ENCODE data around the gene FOXO6. TPM values are rescaled to one million over a fixed set of nuclear protein-coding genes. Genes with fewer than 3 reads are reported as not detected.

FOXO6 gene
- total and polyA plus RNA-seq, 2 experiments from 2014 or later = 0.68 to 4.2 TPM

GRCh38 chr1:41390166-41390565, 28.9 kb downstream of the FOXO6 start:
- no peak overlapping the region for H3K27ac Mint-ChIP-seq
- peaks cover 39% of the 10 kb centered on the region for H3K4me1 ChIP-seq (ENCODE audit: insufficient read depth)
- DNase-seq (ENCODE audit: low spot score) = no peak
- H3F3A ChIP-seq (replicated peaks; ENCODE audit: low read depth) = no peaks in the 10 kb centered on the region
- peaks cover 41% of the 10 kb centered on the region for H3K27me3 Mint-ChIP-seq (ENCODE audit: insufficient read depth, low read depth, poor library complexity)
- H3K79me2 ChIP-seq (replicated peaks; ENCODE audit: insufficient read depth) = no peaks in the 10 kb centered on the region
- H4K20me1 ChIP-seq (replicated peaks; ENCODE audit: insufficient read depth) = no peaks in the 10 kb centered on the region
- no peak overlapping the region for H3K4me2 ChIP-seq
- no peaks in the 10 kb centered on the region for H3K9me2 ChIP-seq (ENCODE audit: insufficient read depth)
- no peak overlapping the region for H3K4me3 Mint-ChIP-seq
- no peaks in the 10 kb centered on the region for H3K36me3 Mint-ChIP-seq (ENCODE audit: low read depth)
- H3K36me3 ChIP-seq (ENCODE audit: insufficient read depth) = no peaks in the 10 kb centered on the region
- no peak overlapping the region for H2AFZ ChIP-seq
- no peaks in the 10 kb centered on the region for H3K9me3 Mint-ChIP-seq
- H3K4me1 Mint-ChIP-seq = peaks cover 57% of the 10 kb centered on the region
- ATAC-seq = no peak
- peaks cover 13% of the 10 kb centered on the region for H3K27me3 ChIP-seq (ENCODE audit: insufficient read depth)
- no peak for TF ChIP-seq EZH2 (IDR thresholded peaks at IDR 0.05; ENCODE audit: low read depth, unreplicated experiment)
- no peak for TF ChIP-seq REST (IDR thresholded peaks at IDR 0.05; ENCODE audit: unreplicated experiment)
- no peak for TF ChIP-seq NANOG (IDR thresholded peaks at IDR 0.05; ENCODE audit: borderline replicate concordance)
- TF ChIP-seq CTCF (conservative IDR thresholded peaks at IDR 0.05; ENCODE audit: low read depth in 2 of 2) = no peak
- TF ChIP-seq ETS1 (IDR thresholded peaks at IDR 0.05) = no peak
- TF ChIP-seq JUNB (IDR thresholded peaks at IDR 0.05; ENCODE audit: unreplicated experiment) = no peak
- no peak for TF ChIP-seq CREB1 (CRISPR knock-in tag; IDR thresholded peaks at IDR 0.05; ENCODE audit: low read depth)
- no peak overlapping the region for H3K27ac ChIP-seq (ENCODE audit: low read depth)
- no peak overlapping the region for H3K4me3 ChIP-seq

DNA sequence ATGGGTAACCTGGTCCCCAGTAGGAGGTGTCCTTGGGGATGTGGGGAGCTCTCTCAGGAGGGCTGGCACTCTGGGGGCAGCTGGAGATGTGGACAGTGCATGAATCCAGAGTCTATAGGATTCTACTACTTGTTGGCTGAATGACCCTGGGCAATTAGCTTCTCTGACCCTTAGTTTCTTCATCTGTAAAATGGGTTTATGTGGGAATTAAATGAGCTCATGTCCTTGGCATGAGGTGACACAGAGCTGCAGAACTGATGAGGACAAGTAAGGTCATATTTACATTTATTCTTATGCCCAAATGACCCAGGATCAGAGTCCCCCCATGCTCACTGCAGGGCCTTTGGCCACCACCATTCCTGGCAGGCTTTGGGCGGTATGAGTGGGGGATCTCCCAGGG, 29.3 kb downstream of the FOXO6 start:
- DNase-seq (ENCODE audit: low spot score) (no peak), ATAC-seq (no peak)
- Mint-ChIP-seq H3K27ac (no peak overlapping the region), H3K9me3 (no peaks in the 10 kb centered on the region), H3K36me3 (ENCODE audit: low read depth) (no peaks in the 10 kb centered on the region), H3K4me1 (peaks cover 60% of the 10 kb centered on the region), H3K27me3 (ENCODE audit: insufficient read depth, low read depth, poor library complexity) (peaks cover 43% of the 10 kb centered on the region), H3K4me3 (no peak overlapping the region)
- Histone ChIP-seq H3K9me2 (ENCODE audit: insufficient read depth) (no peaks in the 10 kb centered on the region), H3K4me3 (no peak overlapping the region), H4K20me1 (replicated peaks; ENCODE audit: insufficient read depth) (no peaks in the 10 kb centered on the region), H3K4me2 (no peak overlapping the region), H3K4me1 (ENCODE audit: insufficient read depth) (peaks cover 40% of the 10 kb centered on the region), H3K27me3 (ENCODE audit: insufficient read depth) (peaks cover 11% of the 10 kb centered on the region), H3K36me3 (ENCODE audit: insufficient read depth) (no peaks in the 10 kb centered on the region), H3F3A (replicated peaks; ENCODE audit: low read depth) (no peaks in the 10 kb centered on the region), H3K27ac (ENCODE audit: low read depth) (no peak overlapping the region), H2AFZ (no peak overlapping the region), H3K79me2 (replicated peaks; ENCODE audit: insufficient read depth) (no peaks in the 10 kb centered on the region)
- TF ChIP-seq EZH2phosphoT487 (IDR thresholded peaks at IDR 0.05; ENCODE audit: unreplicated experiment) (no peak), STAT1 (IDR thresholded peaks at IDR 0.05; ENCODE audit: unreplicated experiment) (no peak), JUNB (IDR thresholded peaks at IDR 0.05; ENCODE audit: unreplicated experiment) (no peak), CTCF (conservative IDR thresholded peaks at IDR 0.05; ENCODE audit: low read depth in 2 of 2) (no peak), REST (IDR thresholded peaks at IDR 0.05; ENCODE audit: unreplicated experiment) (no peak), ETS1 (IDR thresholded peaks at IDR 0.05) (no peak), EZH2 (IDR thresholded peaks at IDR 0.05; ENCODE audit: low read depth, unreplicated experiment) (no peak)
